K562 (cell line): ENCODE measurements around the gene ZBTB18. TPM values are rescaled to one million over a fixed set of nuclear protein-coding genes. Genes with fewer than 3 reads are reported as not detected.

Experiments
- ATAC-seq: fragments of 200-7000 bp; cut with Tn5 transposase; 3 replicates; pipeline ENCODE4 v1.9.1; 2020; ENCODE audit warnings: moderate library complexity
- BruUV-seq: library from RNA; stranded (reverse); fragments of 400-500 nt; replicated peaks from 2 replicates; lab custom pipeline; 2021; lab: Mats Ljungman, UMichigan
- CTCF ChIA-PET: fragments of 300-600 bp; formaldehyde crosslinking; extraction: SDS; loops from one replicate; lab custom pipeline; 2021; ENCODE audit warnings: low intra/inter-chr PET ratio; lab: Yijun Ruan, JAX
- POLR2A ChIA-PET: fragments of 300-600, 350-650 bp; sonication (Branson Sonifier 250); formaldehyde crosslinking; extraction: SDS; loops from one replicate; lab custom pipeline; 2021; ENCODE audit warnings: antibody characterized with exemption, inconsistent platforms; lab: Yijun Ruan, JAX
- DNase-seq, 4 experiments: peaks; one replicate each; pipeline versions ENCODE4 v3.0.0 to v3.0.0-alpha.2; 2011 to 2018; ENCODE audit warnings: low spot score in 3 of 4, mixed read lengths in 3 of 4; ENCODE audit errors: extremely low read depth in 1 of 4
- FAIRE-seq: peaks from 2 replicates; lab custom pipeline; 2011; peaks lifted over from hg19 to GRCh38; lab: Jason Lieb, UNC
- H2AFZ ChIP-seq: 2 replicates; pipeline ENCODE4 v1.6.0; 2011; ENCODE audit warnings: low read depth, low read length, control low read depth, inconsistent platforms
- H3K27ac ChIP-seq: fragments of 200-600 bp; 3 replicates; pipeline ENCODE4 v1.8.0; 2011; ENCODE audit warnings: low read depth, mild to moderate bottlenecking, control low read depth, inconsistent platforms, low read length, moderate library complexity, mixed read lengths; ENCODE audit errors: extremely low read depth
- H3K27me3 ChIP-seq, 2 experiments: fragments of 300-600 bp in 1 of 2; 2 replicates in 1 of 2; 3 replicates in 1 of 2; pipeline versions ENCODE4 v1.6.0 to v1.8.0; 2011; ENCODE audit warnings: inconsistent platforms in 2 of 2, low read length in 2 of 2, mild to moderate bottlenecking in 1 of 2, mixed read lengths in 1 of 2, moderate library complexity in 1 of 2; ENCODE audit not compliant: control insufficient read depth in 2 of 2, insufficient read depth in 2 of 2
- H3K36me3 ChIP-seq: fragments of 300-600 bp; 3 replicates; pipeline ENCODE4 v1.8.0; 2011; ENCODE audit warnings: mild to moderate bottlenecking, low read length, inconsistent platforms; ENCODE audit not compliant: control insufficient read depth, insufficient read depth
- H3K4me1 ChIP-seq, 2 experiments: fragments of 200-600 bp in 1 of 2; replicated peaks in 1 of 2; 2 replicates in 1 of 2; 3 replicates in 1 of 2; pipeline versions ENCODE4 v1.5.1 to v1.8.0; 2011; ENCODE audit warnings: inconsistent platforms in 2 of 2, low read length in 2 of 2, mild to moderate bottlenecking in 1 of 2, mixed read lengths in 1 of 2, moderate library complexity in 1 of 2; ENCODE audit not compliant: control insufficient read depth in 2 of 2, insufficient read depth in 2 of 2
- H3K4me2 ChIP-seq: 2 replicates; pipeline ENCODE4 v1.6.1; 2011; ENCODE audit warnings: low read length, control low read depth, inconsistent platforms, mixed read lengths; ENCODE audit not compliant: insufficient read depth
- H3K4me3 ChIP-seq: fragments of 200-600 bp; sonication (generic), shearing (Covaris generic); 2 replicates; pipeline ENCODE4 v1.5.1; 2016; ENCODE audit warnings: control low read depth, inconsistent platforms
- H3K79me2 ChIP-seq: fragments of 200-600 bp; 3 replicates; pipeline ENCODE4 v1.8.0; 2011; ENCODE audit warnings: low read length, inconsistent platforms; ENCODE audit not compliant: control insufficient read depth, insufficient read depth
- H3K9ac ChIP-seq, 2 experiments: 2 replicates each; pipeline versions ENCODE4 v1.6.0 to v1.6.1; 2011; ENCODE audit warnings: low read depth in 2 of 2, low read length in 2 of 2, control low read depth in 1 of 2, inconsistent platforms in 1 of 2, mild to moderate bottlenecking in 1 of 2, mixed read lengths in 1 of 2; ENCODE audit not compliant: insufficient read depth in 1 of 2
- H3K9me1 ChIP-seq: one replicate; pipeline ENCODE4 v1.6.0; 2011; ENCODE audit warnings: inconsistent platforms, mild to moderate bottlenecking, low read length, moderate library complexity; ENCODE audit not compliant: control insufficient read depth, insufficient read depth
- H3K9me3 ChIP-seq: replicated peaks from 2 replicates; pipeline ENCODE4 v1.5.1; 2011; ENCODE audit warnings: low read depth, low read length, inconsistent platforms; ENCODE audit not compliant: control insufficient read depth, insufficient read depth
- H4K20me1 ChIP-seq: replicated peaks from 2 replicates; pipeline ENCODE4 v1.6.1; 2011; ENCODE audit warnings: low read length, inconsistent platforms, mixed read lengths; ENCODE audit not compliant: control insufficient read depth, insufficient read depth
- BHLHE40 ChIP-seq: IDR thresholded peaks from 2 replicates; pipeline ENCODE4 v1.6.1; 2011; ENCODE audit warnings: low read length, improper control_type of control experiment
- EZH2 ChIP-seq: IDR thresholded peaks from 2 replicates; pipeline ENCODE4 v1.6.1; 2012; ENCODE audit warnings: low read depth, mild to moderate bottlenecking, inconsistent platforms, low read length, borderline replicate concordance
- PBX2 ChIP-seq, 2 experiments: IDR thresholded peaks in 1 of 2; conservative IDR thresholded peaks in 1 of 2; 2 replicates each; pipeline ENCODE4 v1.6.1; 2016; ENCODE audit warnings: low read depth in 2 of 2, mild to moderate bottlenecking in 1 of 2, missing compliant biosample characterization in 1 of 2, missing genetic modification characterization in 1 of 2, moderate library complexity in 1 of 2
- PKNOX1 ChIP-seq: fragments of 450-650 bp; IDR thresholded peaks from 2 replicates; pipeline ENCODE4 v1.6.1; 2016
- ZBTB1 ChIP-seq: sonication (generic); formaldehyde crosslinking; IDR thresholded peaks from 2 replicates; pipeline ENCODE4 v1.8.1; 2023; ENCODE audit warnings: missing genetic modification reagents, low read depth, mild to moderate bottlenecking, borderline replicate concordance
- ZNF133 ChIP-seq: fragments of 250-450 bp; sonication (Bioruptor Pico); IDR thresholded peaks from 2 replicates; pipeline ENCODE4 v1.4.0; 2020; ENCODE audit warnings: mild to moderate bottlenecking
- WGBS: fragments of 100-300 bp; shearing (Covaris generic); methylation state at CpG from one replicate; pipeline ENCODE4 v1.1.6; 2016; ENCODE audit warnings: low coverage, mixed read lengths; ENCODE audit not compliant: insufficient coverage; ENCODE audit errors: missing lambda C conversion rate; 5-methylcytosine and 5-hydroxymethylcytosine counted together
- in situ Hi-C: fragments of 300-500 bp; cut with MboI; formaldehyde crosslinking; loops from 4 replicates; pipeline ENCODE4 v1.15.0; 2018; ENCODE audit warnings: inconsistent platforms, mixed read lengths
- intact Hi-C: fragments of 100-400 bp; cut with micrococcal nuclease; formaldehyde crosslinking; loops from 2 replicates; pipeline ENCODE4 v1.14.2; 2022
- polyA plus RNA-seq, 8 experiments: library from polyadenylated mRNA; depleted of rRNA in 4 of 8; stranded (reverse) in 5 of 8; unstranded in 3 of 8; fragments of >200 nt; fragmentation: Nextera tagmentation in 2 of 8; fragmentation: Illumina TruSeq in 1 of 8; extraction: Ambion mirVana in 2 of 8; extraction: Trizol in 1 of 8; gene quantifications; 2 replicates each; pipeline versions ENCODE4 v1.2.1 to v1.2.3, GENCODE V29; 2011 to 2014; ENCODE audit warnings: inconsistent platforms in 1 of 8, missing spikeins in 1 of 8
- total RNA-seq, 7 experiments: library from RNA; depleted of rRNA in 6 of 7; stranded (reverse); fragments of >200 nt in 6 of 7; fragmentation: Illumina TruSeq in 2 of 7; extraction: Trizol in 2 of 7; gene quantifications; 2 replicates each; pipeline versions ENCODE4 v1.2.1 to v1.2.3, GENCODE V29; 2011 to 2021; ENCODE audit warnings: low replicate concordance in 1 of 7

Gene ZBTB18
- total and polyA plus RNA-seq, 9 of the 15 experiments (the other 6 are each of a cell fraction or from before 2014, with no cell fraction given): 0.13 to 2.6 (median 1.6) TPM

- no peak for DNase-seq
- no peak for FAIRE-seq
- H3K9ac ChIP-seq: no peak overlapping the region
- H3K4me3 ChIP-seq: no peak overlapping the region
- POLR2A ChIA-PET: interaction anchor here (0.6 to 1.9 kb wide), 3 partner anchors 12 to 18 kb away, joined by 4 to 6 read pairs (median 6); no protein-coding TSS in a partner anchor
- no peaks in the 10 kb centered on the region for H3K9me3 ChIP-seq
- BruUV-seq: no TSS peak
- no peak overlapping the region for H3K27ac ChIP-seq
- CTCF ChIA-PET: no interaction called here
- in situ Hi-C loops (no loop called here), intact Hi-C loops (no loop called here)
- WGBS: 0% methylated on average over 22 of the region's 22 CpGs
- no peak overlapping the region for H2AFZ ChIP-seq
- H3K4me2 ChIP-seq: no peak overlapping the region
- TF ChIP-seq BHLHE40: 0 out of 2 replicates have a peak, but pooled peaks have one; percentile 24
- no peak for TF ChIP-seq EZH2
- peaks cover 59 to 80% of the 10 kb centered on the region in 2 experiments for H3K27me3 ChIP-seq
- H3K4me1 ChIP-seq: no peaks in the 10 kb centered on the region
- no peak for ATAC-seq
- H3K36me3 ChIP-seq: no peaks in the 10 kb centered on the region
- peaks cover 8% of the 10 kb centered on the region for H4K20me1 ChIP-seq
- no peaks in the 10 kb centered on the region for H3K9me1 ChIP-seq
- no peaks in the 10 kb centered on the region for H3K79me2 ChIP-seq
Observed at GRCh38 chr1:244077473-244078220, 26.6 kb downstream of the ZBTB18 start.

- H3K27ac ChIP-seq: no peak overlapping the region
- BruUV-seq: no TSS peak
- no peak overlapping the region for H3K9ac ChIP-seq
- peaks cover 8% of the 10 kb centered on the region for H4K20me1 ChIP-seq
- H3K79me2 ChIP-seq: no peaks in the 10 kb centered on the region
- FAIRE-seq (no peak), DNase-seq (no peak), ATAC-seq (no peak)
- no peaks in the 10 kb centered on the region for H3K36me3 ChIP-seq
- no peak overlapping the region for H2AFZ ChIP-seq
- in situ Hi-C loops: no loop called here
- peaks cover 0 to 2% of the 10 kb centered on the region in 2 experiments; a peak in 2 of 5 replicates for H3K4me1 ChIP-seq
- no peaks in the 10 kb centered on the region for H3K9me1 ChIP-seq
- CTCF ChIA-PET: no interaction called here
- intact Hi-C loops: no loop called here
- H3K9me3 ChIP-seq: no peaks in the 10 kb centered on the region
- POLR2A ChIA-PET: interaction anchor here (1.3 kb wide), 1 partner anchor 11 kb away, joined by 4 read pairs; no protein-coding TSS in a partner anchor
- no peak overlapping the region for H3K4me3 ChIP-seq
- no peak overlapping the region for H3K4me2 ChIP-seq
- WGBS: 2% methylated on average over 12 of the region's 12 CpGs
- H3K27me3 ChIP-seq: peaks cover 42 to 66% of the 10 kb centered on the region in 2 experiments
- no peak for TF ChIP-seq PKNOX1
- no peak for TF ChIP-seq ZNF133
- no peak for TF ChIP-seq ZBTB1 (CRISPR knock-in tag)
- no peak for TF ChIP-seq PBX2 (CRISPR knock-in tag; IDR thresholded peaks at IDR 0.05; ENCODE audit: low read depth)
- no peak for TF ChIP-seq PBX2 (tag; conservative IDR thresholded peaks at IDR 0.05; ENCODE audit: low read depth)
Observed at GRCh38 chr1:244080343-244080929, 29.4 kb downstream of the ZBTB18 start.
